ENCODE data around the gene RAD9A. TPM values are rescaled to one million over a fixed set of nuclear protein-coding genes. Genes with fewer than 3 reads are reported as not detected.

Gene RAD9A
- total RNA-seq, result 10 to 100 TPM; 14.6 to 25.1 TPM
- 10 to 100 TPM in 1 of 2 donors, 1 to 10 TPM in 1; 8.8 to 56.2 TPM for polyA plus RNA-seq
- long read RNA-seq, donor 1, partial matches to known transcripts, result 2 of 10 reads
- long read RNA-seq, donor 1, other reads (novel, unspliced or antisense), result 7 of 10 reads
- long read RNA-seq, donor 2, partial matches to known transcripts, result 4 of 12 reads
- long read RNA-seq, donor 2, other reads (novel, unspliced or antisense), result 6 of 12 reads

DNA sequence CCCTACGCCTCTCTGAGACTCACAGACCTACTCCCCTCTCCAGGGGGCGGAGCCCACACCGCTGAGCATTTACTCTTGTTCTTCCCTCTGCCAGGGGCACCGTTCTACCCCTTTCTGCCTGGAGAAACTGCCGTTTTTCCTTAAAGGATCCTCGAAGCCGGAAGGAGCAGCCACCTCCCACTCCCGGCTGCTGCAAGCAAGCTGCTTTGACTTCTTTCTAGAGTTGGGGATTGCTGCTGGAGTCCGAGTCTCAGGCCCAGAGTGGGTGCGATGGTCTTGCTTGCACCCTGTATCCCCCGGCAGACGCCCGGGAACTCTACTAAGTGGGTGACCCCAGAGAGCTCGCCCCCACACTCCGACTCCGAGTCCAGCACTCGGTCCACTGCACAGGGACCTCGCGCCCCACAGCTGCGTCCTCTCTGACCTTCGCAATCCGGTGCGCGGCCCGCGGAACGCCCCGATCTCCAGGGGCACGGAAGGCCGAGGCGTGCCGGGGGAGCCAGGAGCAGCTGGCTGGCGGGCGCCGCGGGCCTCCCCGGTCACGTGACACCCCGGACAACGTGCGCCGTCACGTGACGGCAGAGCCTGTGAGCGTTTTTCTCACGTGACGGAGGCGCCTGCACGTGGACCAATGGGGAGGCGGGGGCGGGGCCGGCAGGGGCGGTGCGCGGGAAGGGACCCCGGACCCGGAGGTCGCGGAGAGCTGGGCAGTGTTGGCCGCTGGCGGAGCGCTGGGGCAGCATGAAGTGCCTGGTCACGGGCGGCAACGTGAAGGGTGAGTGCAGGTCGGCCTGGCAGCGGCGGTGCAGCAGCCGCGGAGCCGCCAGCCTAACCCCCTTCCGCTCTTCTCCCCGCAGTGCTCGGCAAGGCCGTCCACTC, at the start of gene RAD9A:
Gene RAD9A (plus strand): TSS at position 683 of the 879 bp plus-strand sequence. CDS start 59 bp downstream, at position 742.
- intact Hi-C loops (cut with DNase I), result loop anchor here in 1 of 2 donors (10.0 kb wide), 1 partner anchor 113 kb away; the partner anchor contains the start of genes CDK2AP2 and PITPNM1
- WGBS, 2 donors, result 0% methylated on average over 58 to 75 of the region's 75 CpGs
- DNase-seq (peak; percentile 97 to 98), ATAC-seq (ENCODE audit: low FRiP score) (peak; percentile 94)
- Histone ChIP-seq H3K27me3 (ENCODE audit: control insufficient read depth in 1 of 2, insufficient read depth in 2 of 2, low read length in 1 of 2) (no peaks in the 10 kb centered on the region), H3K27ac (ENCODE audit: low read depth in 1 of 2, low read length in 2 of 2) (peak within 1 kb of the TSS in 1 of 2 donors; percentile 39), H3K36me3 (ENCODE audit: control insufficient read depth in 1 of 2, insufficient read depth in 2 of 2, low read length in 1 of 2) (no peaks in the 10 kb centered on the region), H3K4me1 (ENCODE audit: control insufficient read depth in 1 of 2, insufficient read depth in 2 of 2, low read length in 2 of 2) (no peaks in the 10 kb centered on the region), H3K9me3 (ENCODE audit: control insufficient read depth, low read length) (no peaks in the 10 kb centered on the region), H3K4me3 (ENCODE audit: low read length in 2 of 2) (peak within 1 kb of the TSS; percentile 50 to 83)

GRCh38 chr11:67344264-67344663, 47.5 kb upstream of the RAD9A start:
- H3K36me3 ChIP-seq (ENCODE audit: control insufficient read depth in 1 of 2, insufficient read depth in 2 of 2, low read length in 1 of 2), result no peaks in the 10 kb centered on the region
- ATAC-seq (ENCODE audit: low FRiP score), result no peak

GRCh38 chr11:67345247-67345919, 46.4 kb upstream of the RAD9A start:
- ATAC-seq (ENCODE audit: low FRiP score) (no peak), DNase-seq (peak in 1 of 2 donors; percentile 42)
- Histone ChIP-seq H3K4me1 (ENCODE audit: control insufficient read depth in 1 of 2, insufficient read depth in 2 of 2, low read length in 2 of 2) (no peaks in the 10 kb centered on the region), H3K27me3 (ENCODE audit: control insufficient read depth in 1 of 2, insufficient read depth in 2 of 2, low read length in 1 of 2) (no peaks in the 10 kb centered on the region), H3K36me3 (ENCODE audit: control insufficient read depth in 1 of 2, insufficient read depth in 2 of 2, low read length in 1 of 2) (no peaks in the 10 kb centered on the region), H3K9me3 (ENCODE audit: control insufficient read depth, low read length) (no peaks in the 10 kb centered on the region), H3K27ac (ENCODE audit: low read depth in 1 of 2, low read length in 2 of 2) (no peak overlapping the region), H3K4me3 (ENCODE audit: low read length in 2 of 2) (no peak overlapping the region)
- intact Hi-C loops (cut with DNase I), result loop anchor here (5.0 kb wide), 1 partner anchor 37 kb away; no protein-coding TSS in a partner anchor
- 85 to 88% methylated on average over 8 of the region's 8 CpGs for WGBS, 2 donors

More at GRCh38 chr11:67344264-67344663, 47.5 kb upstream of the RAD9A start:
- H3K4me3 ChIP-seq (ENCODE audit: low read length in 2 of 2), result no peak overlapping the region
- H3K27ac ChIP-seq (ENCODE audit: low read depth in 1 of 2, low read length in 2 of 2), result no peak overlapping the region
- no peaks in the 10 kb centered on the region for H3K27me3 ChIP-seq (ENCODE audit: control insufficient read depth in 1 of 2, insufficient read depth in 2 of 2, low read length in 1 of 2)
- 89 to 92% methylated on average over 4 of the region's 4 CpGs for WGBS, 2 donors
- H3K9me3 ChIP-seq (ENCODE audit: control insufficient read depth, low read length), result no peaks in the 10 kb centered on the region
- no peak for DNase-seq
- H3K4me1 ChIP-seq (ENCODE audit: control insufficient read depth in 1 of 2, insufficient read depth in 2 of 2, low read length in 2 of 2), result no peaks in the 10 kb centered on the region
- intact Hi-C loops (cut with DNase I), result no loop called here

DNA sequence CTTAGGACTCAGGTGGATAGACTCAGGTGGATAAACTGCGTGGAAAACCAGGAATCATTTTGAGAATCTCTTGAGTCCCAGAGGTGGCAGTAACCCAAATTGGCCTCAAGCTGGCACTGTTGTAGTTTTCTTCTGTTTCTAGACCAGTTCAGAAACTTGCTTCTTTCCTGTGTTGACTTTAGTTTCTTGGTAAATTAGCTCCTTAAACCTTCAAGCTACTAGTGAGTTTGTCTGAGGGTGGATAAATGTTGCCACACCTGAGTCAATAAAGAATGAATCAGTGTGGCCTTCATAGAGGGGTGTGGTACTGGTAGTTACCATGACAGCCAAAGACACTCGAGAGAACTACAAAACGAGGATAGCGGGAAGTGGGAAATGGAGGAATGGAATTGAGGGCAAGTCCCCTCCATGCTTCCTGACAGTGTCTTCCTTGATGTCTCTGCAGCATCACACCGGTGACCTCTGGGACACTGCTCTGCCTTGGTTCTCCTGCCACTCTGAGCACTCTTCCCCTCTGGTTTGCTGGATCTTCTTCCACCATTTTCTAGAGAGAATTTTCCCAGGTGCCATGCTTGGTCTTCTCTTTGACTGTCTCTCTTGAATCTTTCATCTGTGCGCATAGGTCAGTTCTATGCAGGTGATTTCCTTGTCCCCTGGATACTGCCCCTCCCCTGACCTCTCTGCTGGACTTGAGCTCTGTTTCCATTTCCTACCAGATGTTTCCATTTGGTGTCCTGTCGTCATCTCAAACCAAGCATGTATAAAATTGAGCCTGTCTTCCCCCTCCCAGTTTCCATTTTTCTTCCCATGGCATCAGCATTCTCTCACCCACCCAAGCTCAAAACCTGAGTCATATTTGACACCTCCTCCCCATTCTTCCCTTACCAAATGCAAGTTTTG, 45.6 kb upstream of the RAD9A start:
- ATAC-seq (ENCODE audit: low FRiP score) (no peak), DNase-seq (no peak)
- Histone ChIP-seq H3K27me3 (ENCODE audit: control insufficient read depth in 1 of 2, insufficient read depth in 2 of 2, low read length in 1 of 2) (no peaks in the 10 kb centered on the region), H3K4me1 (ENCODE audit: control insufficient read depth in 1 of 2, insufficient read depth in 2 of 2, low read length in 2 of 2) (peaks cover 0 to 2% of the 10 kb centered on the region in 2 donors), H3K9me3 (ENCODE audit: control insufficient read depth, low read length) (no peaks in the 10 kb centered on the region), H3K27ac (ENCODE audit: low read depth in 1 of 2, low read length in 2 of 2) (no peak overlapping the region), H3K4me3 (ENCODE audit: low read length in 2 of 2) (no peak overlapping the region), H3K36me3 (ENCODE audit: control insufficient read depth in 1 of 2, insufficient read depth in 2 of 2, low read length in 1 of 2) (no peaks in the 10 kb centered on the region)
- intact Hi-C loops (cut with DNase I), result loop anchor here (5.0 kb wide), 1 partner anchor 36 kb away; no protein-coding TSS in a partner anchor
- WGBS, 2 donors, result 70 to 71% methylated on average over 7 of the region's 7 CpGs

DNA sequence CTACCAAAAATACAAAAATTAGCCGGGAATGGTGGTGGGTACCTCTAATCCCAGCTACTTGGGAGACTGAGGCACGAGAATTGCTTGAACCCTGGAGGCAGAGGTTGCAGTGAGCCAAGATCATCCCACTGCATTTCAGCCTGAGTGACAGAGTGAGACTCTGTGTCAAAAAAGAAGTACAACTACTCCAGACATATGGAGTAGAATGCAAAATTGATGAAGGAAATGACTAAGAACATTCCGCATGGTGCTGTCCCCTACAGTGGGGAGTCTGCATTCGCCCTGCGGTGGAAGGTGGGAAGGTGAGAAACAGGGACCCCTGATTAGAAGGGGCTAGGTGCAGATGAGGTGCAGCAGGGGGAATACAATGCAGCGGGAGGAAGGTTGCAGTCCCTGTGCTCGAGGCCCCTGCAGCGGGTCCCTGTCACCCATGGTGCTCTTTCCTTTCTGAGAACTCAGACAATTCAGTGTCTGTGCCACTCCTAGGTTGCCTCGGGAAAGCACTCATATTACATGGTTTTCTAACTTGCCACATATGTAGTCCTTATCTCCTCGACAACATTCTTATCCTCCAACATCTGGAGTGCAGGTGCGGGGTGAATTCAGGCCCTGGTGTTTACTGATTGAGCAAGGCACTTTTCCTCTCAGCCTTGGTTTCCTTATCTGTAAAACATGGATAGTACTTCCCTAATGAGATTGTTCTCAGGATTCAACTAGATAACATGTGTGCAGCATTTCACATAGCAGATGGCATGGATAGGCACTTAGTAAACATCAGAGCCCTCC, 43.6 kb upstream of the RAD9A start:
- intact Hi-C loops (cut with DNase I), result loop anchor here (5.0 kb wide), 1 partner anchor 34 kb away; no protein-coding TSS in a partner anchor
- DNase-seq (peak in 1 of 2 donors; percentile 25), ATAC-seq (ENCODE audit: low FRiP score) (no peak)
- H3K27ac ChIP-seq (ENCODE audit: low read depth in 1 of 2, low read length in 2 of 2), result no peak overlapping the region
- peaks cover 0 to 5% of the 10 kb centered on the region in 2 donors for H3K4me1 ChIP-seq (ENCODE audit: control insufficient read depth in 1 of 2, insufficient read depth in 2 of 2, low read length in 2 of 2)
- H3K9me3 ChIP-seq (ENCODE audit: control insufficient read depth, low read length), result no peaks in the 10 kb centered on the region
- no peaks in the 10 kb centered on the region for H3K36me3 ChIP-seq (ENCODE audit: control insufficient read depth in 1 of 2, insufficient read depth in 2 of 2, low read length in 1 of 2)
- H3K27me3 ChIP-seq (ENCODE audit: control insufficient read depth in 1 of 2, insufficient read depth in 2 of 2, low read length in 1 of 2), result no peaks in the 10 kb centered on the region
- 79 to 84% methylated on average over 11 of the region's 11 CpGs for WGBS, 2 donors
- H3K4me3 ChIP-seq (ENCODE audit: low read length in 2 of 2), result no peak overlapping the region

- no peaks in the 10 kb centered on the region for H3K27me3 ChIP-seq (ENCODE audit: control insufficient read depth in 1 of 2, insufficient read depth in 2 of 2, low read length in 1 of 2)
- peaks cover 0 to 5% of the 10 kb centered on the region in 2 donors for H3K4me1 ChIP-seq (ENCODE audit: control insufficient read depth in 1 of 2, insufficient read depth in 2 of 2, low read length in 2 of 2)
- no peak for ATAC-seq (ENCODE audit: low FRiP score)
- no peak for DNase-seq
- intact Hi-C loops (cut with DNase I), result loop anchor here (5.0 kb wide), 1 partner anchor 33 kb away; no protein-coding TSS in a partner anchor
- no peaks in the 10 kb centered on the region for H3K9me3 ChIP-seq (ENCODE audit: control insufficient read depth, low read length)
- no peak overlapping the region for H3K4me3 ChIP-seq (ENCODE audit: low read length in 2 of 2)
- no peaks in the 10 kb centered on the region for H3K36me3 ChIP-seq (ENCODE audit: control insufficient read depth in 1 of 2, insufficient read depth in 2 of 2, low read length in 1 of 2)
- WGBS, 2 donors, result 59 to 64% methylated on average over 5 of the region's 5 CpGs
- no peak overlapping the region for H3K27ac ChIP-seq (ENCODE audit: low read depth in 1 of 2, low read length in 2 of 2)
These were observed 42.8 kb upstream of the RAD9A start for GRCh38 chr11:67349036-67349435.

DNA sequence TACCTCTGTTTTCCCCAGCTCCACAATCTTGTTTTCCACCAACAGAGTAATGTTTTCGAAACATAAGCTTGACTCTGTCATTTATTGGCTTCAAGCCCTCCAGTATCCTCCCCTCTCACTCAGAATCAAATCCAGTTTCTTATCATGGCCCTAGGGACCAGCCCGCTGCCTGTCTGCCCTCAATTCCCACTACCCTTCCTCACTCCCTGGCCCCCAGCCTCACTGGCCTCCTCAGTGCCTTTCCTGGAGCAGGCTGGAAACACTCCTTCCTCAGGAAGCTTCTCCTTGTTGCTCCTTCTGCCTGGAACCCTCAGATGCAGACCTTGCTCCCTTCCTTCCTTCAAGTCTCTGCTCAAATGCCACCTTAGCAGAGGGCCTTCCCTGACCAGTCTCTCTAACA, 42.3 kb upstream of the RAD9A start:
- Histone ChIP-seq H3K27me3 (ENCODE audit: control insufficient read depth in 1 of 2, insufficient read depth in 2 of 2, low read length in 1 of 2) (no peaks in the 10 kb centered on the region), H3K27ac (ENCODE audit: low read depth in 1 of 2, low read length in 2 of 2) (no peak overlapping the region), H3K4me3 (ENCODE audit: low read length in 2 of 2) (no peak overlapping the region), H3K4me1 (ENCODE audit: control insufficient read depth in 1 of 2, insufficient read depth in 2 of 2, low read length in 2 of 2) (peaks cover 0 to 5% of the 10 kb centered on the region in 2 donors), H3K9me3 (ENCODE audit: control insufficient read depth, low read length) (no peaks in the 10 kb centered on the region), H3K36me3 (ENCODE audit: control insufficient read depth in 1 of 2, insufficient read depth in 2 of 2, low read length in 1 of 2) (no peaks in the 10 kb centered on the region)
- 71 to 73% methylated on average over 2 of the region's 2 CpGs for WGBS, 2 donors
- ATAC-seq (ENCODE audit: low FRiP score), result no peak
- no peak for DNase-seq
- intact Hi-C loops (cut with DNase I), result loop anchor here (5.0 kb wide), 1 partner anchor 33 kb away; no protein-coding TSS in a partner anchor
